Fibroblast of lung (primary cell): ENCODE data around the gene UNC45A.

Experiments used
- CTCF ChIP-seq, 2 donors: IDR thresholded peaks in 1 of 2; conservative IDR thresholded peaks in 1 of 2; 1 replicate in 1 of 2; 2 replicates in 1 of 2; pipeline ENCODE4 v1.5.1; 2011 to 2012; ENCODE audit warnings: low read length in 2 of 2, control low read depth in 1 of 2, inconsistent platforms in 1 of 2, low read depth in 1 of 2, mild to moderate bottlenecking in 1 of 2
- EZH2 ChIP-seq: IDR thresholded peaks from 2 replicates; pipeline ENCODE4 v1.5.1; 2012; ENCODE audit warnings: low read length, control low read depth, mild to moderate bottlenecking; ENCODE audit errors: missing control alignments

- TF ChIP-seq CTCF (conservative IDR thresholded peaks at IDR 0.05 in 1 of 2, IDR thresholded peaks at IDR 0.05 in 1 of 2; ENCODE audit: low read depth in 1 of 2, low read length in 2 of 2) (no peak), EZH2 (no peak)
Measured at GRCh38 chr15:90994417-90995311, 59.6 kb downstream of the UNC45A start, which contains the start of gene PRC1.
